Central memory CD8-positive, alpha-beta T cell (primary cell): Measurements from ENCODE around the gene BMP10.
A peak's percentile ranks its signal among the peaks of the same experiment; 100 is the strongest.

Experiments used
- ATAC-seq: fragments of 150-1000 bp; cut with Tn5 transposase; replicated peaks from 2 replicates; pipeline ENCODE4 v1.10.0; 2022; ENCODE audit warnings: mild to moderate bottlenecking, moderate FRiP score, moderate number of reproducible peaks; ENCODE audit not compliant: poor library complexity, severe bottlenecking; ENCODE audit errors: extremely low read depth
- DNase-seq, 2 donors: peaks; one replicate each; pipeline ENCODE4 v3.0.0; 2021; ENCODE audit warnings: low spot score in 2 of 2
- H3K27ac Mint-ChIP-seq: one replicate; pipeline ENCODE4 v1.8.0; 2022; ENCODE audit warnings: low read depth, mild to moderate bottlenecking, moderate library complexity, mixed read lengths
- H3K27me3 Mint-ChIP-seq: one replicate; pipeline ENCODE4 v1.8.0; 2022; ENCODE audit warnings: mixed read lengths
- H3K36me3 Mint-ChIP-seq: one replicate; pipeline ENCODE4 v1.8.0; 2022; ENCODE audit warnings: mild to moderate bottlenecking, moderate library complexity, mixed read lengths; ENCODE audit not compliant: insufficient read depth
- H3K4me1 Mint-ChIP-seq: one replicate; pipeline ENCODE4 v1.8.0; 2022; ENCODE audit warnings: mixed read lengths
- H3K4me3 Mint-ChIP-seq: one replicate; pipeline ENCODE4 v1.8.0; 2022; ENCODE audit warnings: mild to moderate bottlenecking, moderate library complexity, mixed read lengths
- H3K9me3 Mint-ChIP-seq: one replicate; pipeline ENCODE4 v1.8.0; 2022; ENCODE audit warnings: mixed read lengths

The BMP10 gene

GRCh38 chr2:68837861-68838341 lies 33.3 kb downstream of the BMP10 start:
- no peaks in the 10 kb centered on the region for H3K9me3 Mint-ChIP-seq
- H3K27ac Mint-ChIP-seq: no peak overlapping the region
- peaks cover 10% of the 10 kb centered on the region for H3K4me1 Mint-ChIP-seq

DNA sequence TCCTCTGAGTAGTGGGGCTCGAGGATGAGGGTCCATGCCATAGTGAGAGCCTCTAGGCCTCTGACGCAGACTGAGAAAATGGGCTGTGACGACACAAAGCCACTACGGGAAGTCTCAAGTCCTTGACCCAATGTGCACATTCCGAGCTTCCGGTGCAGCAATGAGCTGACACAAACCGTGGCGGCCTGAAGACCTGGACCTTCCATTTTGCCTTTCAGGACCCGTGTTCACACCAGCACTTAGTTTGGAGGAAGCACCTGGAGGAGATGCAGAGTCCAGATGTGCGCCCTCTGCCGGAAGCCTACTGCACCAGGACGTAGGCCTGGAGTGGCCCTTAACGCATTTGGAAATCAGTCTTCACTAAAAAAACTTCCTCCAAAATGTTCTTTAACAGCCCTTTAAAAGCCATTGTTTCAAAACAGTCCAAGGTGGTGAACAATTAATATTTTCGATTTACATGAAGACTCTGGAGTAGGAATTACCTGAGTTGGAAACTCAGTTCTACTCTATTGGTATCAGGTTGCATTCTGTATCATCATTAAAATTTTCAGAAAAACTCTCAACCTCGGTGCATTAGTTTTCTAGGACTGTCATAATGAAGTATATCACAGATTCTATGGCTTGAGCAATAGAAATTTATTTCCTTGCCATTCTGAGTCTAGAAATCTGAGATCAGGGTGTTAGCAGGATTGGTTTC lies 33.9 kb downstream of the BMP10 start:
- peak; percentile 20 to 40 for DNase-seq
- ATAC-seq: no peak
- Mint-ChIP-seq H3K27me3 (no peaks in the 10 kb centered on the region), H3K4me1 (peaks cover 14% of the 10 kb centered on the region), H3K4me3 (no peak overlapping the region), H3K36me3 (no peaks in the 10 kb centered on the region), H3K9me3 (no peaks in the 10 kb centered on the region), H3K27ac (no peak overlapping the region)

More at GRCh38 chr2:68837861-68838341, 33.3 kb downstream of the BMP10 start:
- Mint-ChIP-seq H3K36me3 (no peaks in the 10 kb centered on the region), H3K27me3 (no peaks in the 10 kb centered on the region), H3K4me3 (no peak overlapping the region)
- DNase-seq (no peak), ATAC-seq (no peak)

- Mint-ChIP-seq H3K36me3 (peaks cover 2% of the 10 kb centered on the region), H3K4me1 (peaks cover 31% of the 10 kb centered on the region), H3K4me3 (no peak overlapping the region), H3K27me3 (no peaks in the 10 kb centered on the region), H3K9me3 (no peaks in the 10 kb centered on the region), H3K27ac (no peak overlapping the region)
- no peak for DNase-seq
- ATAC-seq: no peak
Measured at GRCh38 chr2:68835621-68836020, 35.6 kb downstream of the BMP10 start.

DNA sequence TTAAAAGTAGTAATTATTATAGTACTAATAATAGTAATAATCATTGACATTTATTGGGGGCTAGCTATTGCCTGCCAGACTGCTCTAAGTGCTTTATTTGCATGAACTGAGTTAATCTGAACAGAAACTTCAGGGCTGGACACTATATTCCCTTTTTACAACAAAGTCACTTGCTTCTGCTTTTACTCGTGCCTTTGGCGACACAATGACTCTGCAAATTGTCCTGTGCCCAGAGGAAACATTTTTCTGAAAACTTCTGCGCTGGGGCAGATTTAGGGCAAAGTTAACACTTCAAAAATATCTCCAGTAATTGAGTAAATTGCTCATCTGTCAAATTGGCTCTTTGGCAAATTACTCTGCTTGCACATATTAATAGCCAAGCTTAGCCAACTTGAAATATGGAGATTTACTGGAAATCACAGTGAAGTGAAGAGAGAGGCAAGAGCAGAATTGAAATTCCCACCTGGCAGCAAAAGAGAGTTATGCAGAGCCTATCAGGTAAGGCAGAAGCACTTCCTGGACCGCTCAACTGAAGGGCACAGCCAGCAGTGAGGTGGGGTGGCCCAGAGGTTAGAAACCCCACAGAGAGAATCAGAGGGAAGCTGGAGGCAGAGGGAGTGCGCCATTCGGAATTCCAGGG lies 36.3 kb downstream of the BMP10 start:
- Mint-ChIP-seq H3K9me3 (no peaks in the 10 kb centered on the region), H3K27ac (peak overlapping the region; percentile 17), H3K4me3 (no peak overlapping the region), H3K36me3 (peaks cover 2% of the 10 kb centered on the region), H3K4me1 (peaks cover 39% of the 10 kb centered on the region), H3K27me3 (no peaks in the 10 kb centered on the region)
- DNase-seq (no peak), ATAC-seq (no peak)

- no peak for ATAC-seq
- H3K27ac Mint-ChIP-seq: no peak overlapping the region
Measured at GRCh38 chr2:68833162-68833561, 38.0 kb downstream of the BMP10 start.

GRCh38 chr2:68832233-68832869 lies 38.8 kb downstream of the BMP10 start:
- no peaks in the 10 kb centered on the region for H3K9me3 Mint-ChIP-seq
- ATAC-seq (no peak), DNase-seq (no peak)
- H3K27me3 Mint-ChIP-seq: no peaks in the 10 kb centered on the region
- H3K36me3 Mint-ChIP-seq: peaks cover 8% of the 10 kb centered on the region
- peak overlapping the region; percentile 29 for H3K4me3 Mint-ChIP-seq
- peak overlapping the region; percentile 82 for H3K27ac Mint-ChIP-seq
- H3K4me1 Mint-ChIP-seq: peaks cover 57% of the 10 kb centered on the region

More at GRCh38 chr2:68833162-68833561, 38.0 kb downstream of the BMP10 start:
- Mint-ChIP-seq H3K4me3 (no peak overlapping the region), H3K4me1 (peaks cover 51% of the 10 kb centered on the region), H3K9me3 (no peaks in the 10 kb centered on the region), H3K27me3 (no peaks in the 10 kb centered on the region), H3K36me3 (peaks cover 4% of the 10 kb centered on the region)
- DNase-seq: no peak

DNA sequence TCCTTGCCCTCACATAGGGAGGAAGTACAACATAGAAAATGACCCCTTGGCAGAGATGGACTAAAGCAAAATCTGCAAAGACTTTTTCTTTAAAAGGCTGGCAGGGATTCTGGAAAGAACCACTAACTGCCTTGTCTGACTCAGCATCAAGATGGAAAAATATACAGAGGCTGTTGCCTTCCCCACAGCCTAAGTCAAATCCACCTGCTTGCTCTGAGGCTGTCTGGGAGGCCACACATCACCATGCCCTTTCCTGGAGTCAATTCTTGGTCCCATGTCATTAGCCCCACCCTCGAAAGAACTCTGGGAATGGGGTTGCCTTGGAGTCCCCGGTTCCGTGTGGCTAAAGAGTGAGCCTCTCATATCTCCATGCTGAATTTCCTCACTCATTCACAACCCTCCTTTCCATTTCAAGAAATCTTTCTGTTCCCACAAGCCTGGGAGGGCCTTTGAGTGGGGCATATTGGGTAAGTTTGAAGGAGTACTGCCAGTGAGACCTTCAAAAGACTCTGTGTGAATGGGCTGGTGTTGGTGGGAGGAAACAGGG lies 39.4 kb downstream of the BMP10 start:
- H3K9me3 Mint-ChIP-seq: no peaks in the 10 kb centered on the region
- H3K27ac Mint-ChIP-seq: peak overlapping the region; percentile 82
- peaks cover 12% of the 10 kb centered on the region for H3K36me3 Mint-ChIP-seq
- peak overlapping the region; percentile 29 for H3K4me3 Mint-ChIP-seq
- H3K27me3 Mint-ChIP-seq: no peaks in the 10 kb centered on the region
- H3K4me1 Mint-ChIP-seq: peaks cover 57% of the 10 kb centered on the region
- ATAC-seq (peak; percentile 48), DNase-seq (no peak)

DNA sequence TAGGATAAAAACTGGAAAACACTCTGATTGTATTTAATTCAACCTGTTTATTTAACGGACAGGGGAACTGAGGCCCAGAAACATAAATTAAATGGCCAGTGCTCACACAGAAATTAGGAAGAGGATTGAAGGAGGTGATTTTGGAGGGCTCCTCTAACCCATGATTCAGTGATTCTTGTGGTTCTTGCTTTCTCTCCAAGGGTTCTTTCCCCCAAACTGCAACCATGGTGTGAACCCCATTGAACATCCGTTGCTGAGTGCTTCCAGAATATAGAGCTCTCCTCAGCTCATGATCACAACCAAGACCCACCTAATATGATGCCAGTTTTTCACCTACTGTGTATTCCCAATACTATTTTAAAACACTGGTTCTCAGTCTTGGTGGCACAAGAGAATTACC lies 41.4 kb downstream of the BMP10 start:
- Mint-ChIP-seq H3K4me1 (peaks cover 73% of the 10 kb centered on the region), H3K27me3 (no peaks in the 10 kb centered on the region), H3K4me3 (peak overlapping the region; percentile 65), H3K36me3 (peaks cover 32% of the 10 kb centered on the region), H3K27ac (peak overlapping the region; percentile 93), H3K9me3 (no peaks in the 10 kb centered on the region)
- ATAC-seq (peak; percentile 31), DNase-seq (no peak)

GRCh38 chr2:68828887-68829708 lies 42.1 kb downstream of the BMP10 start:
- H3K27ac Mint-ChIP-seq: peak overlapping the region; percentile 93
- H3K4me3 Mint-ChIP-seq: peak overlapping the region; percentile 65
- no peaks in the 10 kb centered on the region for H3K27me3 Mint-ChIP-seq
- H3K36me3 Mint-ChIP-seq: peaks cover 39% of the 10 kb centered on the region
- no peaks in the 10 kb centered on the region for H3K9me3 Mint-ChIP-seq
- peaks cover 79% of the 10 kb centered on the region for H3K4me1 Mint-ChIP-seq
- DNase-seq: peak; percentile 40 to 56
- ATAC-seq: peak; percentile 78

DNA sequence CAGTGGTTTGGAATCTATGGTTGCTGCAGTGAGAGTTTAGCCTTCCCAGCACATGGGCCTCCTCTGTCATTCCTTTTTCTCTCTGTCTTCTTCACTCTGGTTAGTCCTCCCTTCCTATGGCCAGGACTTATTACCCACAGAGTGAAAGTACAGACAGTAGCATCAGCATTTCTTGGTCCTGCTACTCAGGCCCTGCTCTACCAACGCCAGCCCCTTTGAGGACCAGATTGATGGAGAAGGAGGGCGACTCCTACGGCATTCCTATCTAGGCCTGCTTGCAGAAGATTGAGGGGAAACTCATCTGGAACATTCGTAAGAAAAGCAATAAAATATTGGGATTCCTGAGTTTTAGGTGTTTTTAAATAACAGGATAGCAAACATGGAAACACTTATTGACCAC lies 43.5 kb downstream of the BMP10 start:
- DNase-seq (no peak), ATAC-seq (no peak)
- no peaks in the 10 kb centered on the region for H3K27me3 Mint-ChIP-seq
- H3K4me3 Mint-ChIP-seq: no peak overlapping the region
- no peaks in the 10 kb centered on the region for H3K9me3 Mint-ChIP-seq
- H3K36me3 Mint-ChIP-seq: peaks cover 51% of the 10 kb centered on the region
- peaks cover 87% of the 10 kb centered on the region for H3K4me1 Mint-ChIP-seq
- H3K27ac Mint-ChIP-seq: no peak overlapping the region

DNA sequence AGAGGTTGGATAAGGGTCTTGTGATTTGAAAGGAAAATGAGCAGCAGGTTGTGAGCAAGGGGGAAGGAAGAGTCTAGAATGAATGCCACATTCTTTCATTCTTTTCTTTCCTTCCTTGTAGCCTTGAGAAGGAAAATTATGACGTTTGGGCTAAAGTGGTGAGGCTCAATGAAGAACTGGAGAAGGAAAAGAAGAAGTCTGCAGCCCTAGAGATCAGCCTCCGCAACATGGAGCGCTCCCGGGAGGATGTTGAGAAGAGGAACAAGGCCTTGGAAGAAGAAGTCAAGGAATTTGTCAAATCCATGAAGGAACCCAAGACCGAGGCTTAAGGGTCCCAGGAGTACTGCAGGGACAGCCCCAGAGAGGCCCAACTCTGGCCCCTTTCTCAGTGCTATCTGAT lies 45.3 kb downstream of the BMP10 start:
- Mint-ChIP-seq H3K9me3 (no peaks in the 10 kb centered on the region), H3K27me3 (no peaks in the 10 kb centered on the region), H3K4me3 (no peak overlapping the region), H3K4me1 (peaks cover 77% of the 10 kb centered on the region), H3K36me3 (peaks cover 67% of the 10 kb centered on the region), H3K27ac (peak overlapping the region; percentile 81)
- ATAC-seq (no peak), DNase-seq (no peak)

DNA sequence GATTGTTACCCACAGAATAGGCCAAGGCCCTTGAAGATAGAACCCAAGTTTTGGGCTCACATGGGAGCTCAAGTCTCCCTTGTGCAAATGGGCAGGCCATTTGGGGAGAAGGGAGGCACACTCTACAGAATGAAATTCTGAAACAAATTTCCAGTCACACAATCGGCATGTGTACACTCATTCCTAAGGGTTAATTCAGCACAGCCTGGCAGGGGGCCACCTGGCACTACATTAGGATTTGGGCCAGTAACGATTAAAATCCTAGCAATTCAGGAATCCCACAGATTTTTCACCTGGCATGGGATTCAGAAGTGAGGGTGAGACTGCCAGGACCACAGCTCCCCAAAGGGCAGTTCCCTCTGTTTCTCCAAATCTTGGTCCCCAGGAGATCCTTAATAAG lies 46.4 kb downstream of the BMP10 start:
- peaks cover 75% of the 10 kb centered on the region for H3K36me3 Mint-ChIP-seq
- H3K27me3 Mint-ChIP-seq: no peaks in the 10 kb centered on the region
- peak overlapping the region; percentile 81 for H3K27ac Mint-ChIP-seq
- H3K9me3 Mint-ChIP-seq: no peaks in the 10 kb centered on the region
- peaks cover 72% of the 10 kb centered on the region for H3K4me1 Mint-ChIP-seq
- no peak for DNase-seq
- ATAC-seq: no peak
- no peak overlapping the region for H3K4me3 Mint-ChIP-seq
